GM10266 (cell line): ENCODE measurements around the gene RFTN1.

Experiments
- DNase-seq: peaks from one replicate; pipeline ENCODE4 v3.0.0; 2012; ENCODE audit errors: extremely low spot score
- CTCF ChIP-seq: IDR thresholded peaks from 2 replicates; pipeline ENCODE4 v1.5.1; 2012; ENCODE audit warnings: mild to moderate bottlenecking, low read depth; ENCODE audit not compliant: control insufficient read depth, insufficient read depth; ENCODE audit errors: missing control alignments

Gene RFTN1

DNA sequence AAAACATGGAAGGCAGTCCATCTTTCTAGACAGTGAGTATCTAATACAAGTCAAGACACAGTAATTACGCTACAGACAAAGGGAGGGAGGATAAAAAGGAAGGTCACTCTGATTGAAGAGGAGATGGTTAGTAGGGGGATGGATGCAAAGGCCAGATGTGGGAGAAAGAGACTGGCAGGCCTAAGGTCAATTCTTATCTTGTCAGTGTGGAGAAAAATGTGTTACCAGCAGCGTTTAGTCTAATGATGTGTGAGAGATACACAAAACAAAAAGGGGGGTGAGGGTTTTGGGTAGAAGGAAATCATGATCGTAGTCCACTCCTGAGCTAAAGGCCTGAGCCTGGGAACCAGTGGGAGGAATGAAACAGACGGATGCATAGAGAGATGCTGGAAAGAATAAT, 46.7 kb downstream of the RFTN1 start:
- TF ChIP-seq CTCF = no peak
- DNase-seq = no peak

DNA sequence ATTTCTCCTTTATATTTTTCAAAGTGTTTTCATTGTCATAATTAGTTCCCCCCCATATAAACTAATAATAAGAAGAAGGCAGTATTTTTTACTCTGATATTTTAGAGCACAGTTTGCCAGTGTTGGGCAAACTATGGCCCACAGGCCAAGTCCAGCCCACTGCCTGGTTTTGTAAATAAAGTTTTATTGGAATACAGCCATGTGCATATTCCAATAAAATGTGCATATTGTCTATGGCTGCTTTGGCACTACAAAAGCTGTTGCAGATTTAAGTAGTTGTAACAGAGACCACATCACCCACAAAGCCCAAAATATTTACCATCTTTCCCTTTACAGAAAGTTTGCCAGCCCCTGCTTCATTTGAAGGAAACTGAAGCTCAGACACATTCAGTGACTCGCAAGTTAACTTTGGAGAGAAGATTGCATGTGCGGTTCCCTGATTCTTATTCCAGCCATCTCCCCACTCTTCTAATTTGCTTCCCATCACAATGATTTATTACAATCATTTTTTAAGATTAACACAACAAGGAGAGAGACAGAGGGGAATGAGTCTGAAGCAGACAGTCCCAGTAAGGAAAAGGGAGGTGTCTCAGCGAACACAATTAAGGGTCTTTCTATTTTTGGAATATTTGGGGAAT, 48.9 kb downstream of the RFTN1 start:
- no peak for TF ChIP-seq CTCF
- no peak for DNase-seq

DNA sequence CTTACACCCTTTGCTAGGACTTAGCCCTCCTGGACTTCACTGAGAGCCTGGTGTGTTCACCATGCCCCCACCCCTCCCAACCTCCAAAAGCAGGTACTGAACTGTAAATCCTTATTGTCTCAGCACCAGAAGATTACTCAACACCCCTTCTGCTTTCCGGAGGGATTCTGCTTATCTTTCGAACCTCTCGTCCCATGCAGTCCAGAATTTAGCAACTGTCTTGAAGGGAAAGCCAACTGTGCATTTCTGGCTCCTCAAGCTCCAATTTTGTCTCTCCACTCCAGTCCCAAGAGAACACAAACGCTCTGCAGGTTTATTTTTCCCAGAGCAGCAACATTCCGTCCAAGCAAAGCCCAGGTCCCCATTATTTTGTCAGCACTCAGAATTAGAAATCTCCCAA, 49.6 kb downstream of the RFTN1 start:
- no peak for TF ChIP-seq CTCF
- no peak for DNase-seq

DNA sequence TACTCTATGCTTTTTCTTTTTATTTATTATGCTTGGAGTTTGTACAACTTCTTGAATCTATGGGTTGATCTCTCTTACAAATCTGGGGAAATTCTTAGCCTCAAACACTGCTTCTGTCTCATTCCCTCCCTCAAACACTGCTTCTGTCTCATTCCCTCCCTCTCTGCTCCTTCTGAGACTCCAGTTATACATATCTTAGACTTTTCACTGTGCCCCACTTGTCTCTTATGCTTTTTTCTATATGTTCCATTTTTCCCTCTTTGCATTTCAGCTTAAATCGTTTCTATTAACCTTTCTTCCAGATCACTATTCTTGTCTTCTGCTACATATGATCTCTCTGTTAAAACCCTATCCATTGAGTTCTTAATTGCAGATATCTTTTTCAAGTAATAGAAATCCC, 50.4 kb downstream of the RFTN1 start:
- no peak for DNase-seq
- no peak for TF ChIP-seq CTCF

- DNase-seq = no peak
- TF ChIP-seq CTCF = no peak
These were observed 50.8 kb downstream of the RFTN1 start for GRCh38 chr3:16462679-16463078.

GRCh38 chr3:16461463-16462245, 51.8 kb downstream of the RFTN1 start:
- no peak for TF ChIP-seq CTCF
- no peak for DNase-seq

DNA sequence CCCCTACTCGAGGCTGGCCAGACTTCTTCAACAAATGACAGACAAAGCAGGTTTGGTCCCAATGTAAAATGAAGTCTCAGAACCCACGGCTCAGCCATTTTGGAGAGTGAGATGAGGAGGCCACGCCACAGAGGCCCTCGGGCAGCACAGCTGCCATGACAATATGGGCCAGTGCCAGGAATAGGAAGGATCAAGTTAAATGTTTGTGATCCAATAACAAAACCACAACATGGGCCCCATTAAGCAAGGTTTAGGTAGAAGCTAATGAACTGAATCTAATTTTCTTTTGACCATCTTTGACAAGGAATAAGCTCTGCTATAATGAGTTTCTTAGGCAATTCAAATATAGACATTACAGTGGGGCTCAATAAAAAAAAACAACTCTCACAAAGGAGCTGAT, 52.6 kb downstream of the RFTN1 start:
- TF ChIP-seq CTCF = no peak
- DNase-seq = no peak
